ENCODE results near the gene CELF2.

DNA sequence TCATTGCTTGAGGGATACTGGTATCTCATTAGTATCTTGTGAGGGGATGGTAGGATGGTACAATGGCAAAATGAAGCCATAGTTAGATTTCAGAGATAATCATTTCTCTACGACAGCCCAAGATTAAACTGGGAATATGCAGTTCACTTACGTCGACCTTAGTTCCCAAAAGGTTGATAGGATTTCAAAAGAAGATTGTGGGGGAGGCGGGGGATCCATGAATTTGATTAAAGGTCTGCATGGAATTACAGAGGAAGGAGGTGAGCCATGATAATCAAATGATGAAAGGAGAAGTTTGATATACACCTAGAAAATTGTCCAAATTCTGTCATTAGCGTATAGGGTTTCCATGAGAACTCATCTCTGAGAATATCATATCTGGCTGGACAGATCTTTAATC lies 206.6 kb downstream of the CELF2 start:
- TF ChIP-seq, protein P1, sequence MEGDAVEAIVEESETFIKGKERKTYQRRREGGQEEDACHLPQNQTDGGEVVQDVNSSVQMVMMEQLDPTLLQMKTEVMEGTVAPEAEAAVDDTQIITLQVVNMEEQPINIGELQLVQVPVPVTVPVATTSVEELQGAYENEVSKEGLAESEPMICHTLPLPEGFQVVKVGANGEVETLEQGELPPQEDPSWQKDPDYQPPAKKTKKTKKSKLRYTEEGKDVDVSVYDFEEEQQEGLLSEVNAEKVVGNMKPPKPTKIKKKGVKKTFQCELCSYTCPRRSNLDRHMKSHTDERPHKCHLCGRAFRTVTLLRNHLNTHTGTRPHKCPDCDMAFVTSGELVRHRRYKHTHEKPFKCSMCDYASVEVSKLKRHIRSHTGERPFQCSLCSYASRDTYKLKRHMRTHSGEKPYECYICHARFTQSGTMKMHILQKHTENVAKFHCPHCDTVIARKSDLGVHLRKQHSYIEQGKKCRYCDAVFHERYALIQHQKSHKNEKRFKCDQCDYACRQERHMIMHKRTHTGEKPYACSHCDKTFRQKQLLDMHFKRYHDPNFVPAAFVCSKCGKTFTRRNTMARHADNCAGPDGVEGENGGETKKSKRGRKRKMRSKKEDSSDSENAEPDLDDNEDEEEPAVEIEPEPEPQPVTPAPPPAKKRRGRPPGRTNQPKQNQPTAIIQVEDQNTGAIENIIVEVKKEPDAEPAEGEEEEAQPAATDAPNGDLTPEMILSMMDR (IDR thresholded peaks at IDR 0.05 in 8 of 11, conservative IDR thresholded peaks at IDR 0.05 in 3 of 11), result no peak
- TF ChIP-seq POLR2A (IDR thresholded peaks at IDR 0.05), result no peak
- TF ChIP-seq POLR2AphosphoS5 (IDR thresholded peaks at IDR 0.05), result no peak

All from spleen (tissue), 7 donors.